ENCODE measurements around the gene SH3D21. TPM values are rescaled to one million over a fixed set of nuclear protein-coding genes. Genes with fewer than 3 reads are reported as not detected.

SH3D21 gene
- total RNA-seq, 1 donor from 2014 or later, result 8.5 TPM

- no peak for TF ChIP-seq CTCF (IDR thresholded peaks at IDR 0.05)
- intact Hi-C loops (cut with DNase I), result loop anchor here (5.0 kb wide), 1 partner anchor 81 kb away; no protein-coding TSS in a partner anchor
- H3K4me1 ChIP-seq, result peaks cover 19% of the 10 kb centered on the region
- H3K36me3 ChIP-seq, result peaks cover 68% of the 10 kb centered on the region
- no peak overlapping the region for H3K4me3 ChIP-seq
- H3K27me3 ChIP-seq (ENCODE audit: low read depth), result no peaks in the 10 kb centered on the region
- no peak for ATAC-seq
- DNase-seq, result no peak
- H3K9me3 ChIP-seq, result no peaks in the 10 kb centered on the region
- no peak overlapping the region for H3K27ac ChIP-seq
Observed at GRCh38 chr1:36341626-36342320, 35.6 kb downstream of the SH3D21 start.

- ATAC-seq (peak; percentile 76 to 83), DNase-seq (peak; percentile 70)
- no peak overlapping the region for H3K4me3 ChIP-seq
- intact Hi-C loops (cut with DNase I), result loop anchor here (5.0 kb wide), 1 partner anchor 80 kb away; no protein-coding TSS in a partner anchor
- peaks cover 76% of the 10 kb centered on the region for H3K36me3 ChIP-seq
- H3K4me1 ChIP-seq, result peaks cover 19% of the 10 kb centered on the region
- peak; percentile 75 for TF ChIP-seq CTCF (IDR thresholded peaks at IDR 0.05)
- no peaks in the 10 kb centered on the region for H3K27me3 ChIP-seq (ENCODE audit: low read depth)
- no peaks in the 10 kb centered on the region for H3K9me3 ChIP-seq
- H3K27ac ChIP-seq, result peak overlapping the region; percentile 54
Observed at GRCh38 chr1:36342426-36343185, 36.4 kb downstream of the SH3D21 start.

- DNase-seq, result no peak
- Histone ChIP-seq H3K4me3 (no peak overlapping the region), H3K4me1 (peaks cover 12% of the 10 kb centered on the region), H3K36me3 (peaks cover 88% of the 10 kb centered on the region), H3K9me3 (no peaks in the 10 kb centered on the region), H3K27ac (no peak overlapping the region), H3K27me3 (ENCODE audit: low read depth) (no peaks in the 10 kb centered on the region)
- no peak for TF ChIP-seq CTCF (IDR thresholded peaks at IDR 0.05)
- no peak for ATAC-seq
- intact Hi-C loops (cut with DNase I), result loop anchor here (5.0 kb wide), 1 partner anchor 78 kb away; no protein-coding TSS in a partner anchor
Observed at GRCh38 chr1:36343651-36344394, 37.7 kb downstream of the SH3D21 start.

- no peaks in the 10 kb centered on the region for H3K9me3 ChIP-seq
- H3K36me3 ChIP-seq, result peaks cover 91% of the 10 kb centered on the region
- H3K27me3 ChIP-seq (ENCODE audit: low read depth), result no peaks in the 10 kb centered on the region
- intact Hi-C loops (cut with DNase I), result loop anchor here (5.0 kb wide), 1 partner anchor 78 kb away; no protein-coding TSS in a partner anchor
- H3K27ac ChIP-seq, result no peak overlapping the region
- no peak overlapping the region for H3K4me3 ChIP-seq
- no peak for DNase-seq
- no peak for ATAC-seq
- peaks cover 11% of the 10 kb centered on the region for H3K4me1 ChIP-seq
- no peak for TF ChIP-seq CTCF (IDR thresholded peaks at IDR 0.05)
Observed at GRCh38 chr1:36344395-36344680, 38.2 kb downstream of the SH3D21 start.

- H3K4me3 ChIP-seq, result no peak overlapping the region
- H3K27ac ChIP-seq, result no peak overlapping the region
- peaks cover 93% of the 10 kb centered on the region for H3K36me3 ChIP-seq
- no peak for TF ChIP-seq CTCF (IDR thresholded peaks at IDR 0.05)
- ATAC-seq (no peak), DNase-seq (no peak)
- intact Hi-C loops (cut with DNase I), result no loop called here
- H3K27me3 ChIP-seq (ENCODE audit: low read depth), result no peaks in the 10 kb centered on the region
- H3K9me3 ChIP-seq, result no peaks in the 10 kb centered on the region
- peaks cover 14% of the 10 kb centered on the region for H3K4me1 ChIP-seq
Observed at GRCh38 chr1:36345353-36345752, 39.2 kb downstream of the SH3D21 start.
